Ascending aorta (tissue), 2 donors: ENCODE results near the gene ASAP3. TPM values are rescaled to one million over a fixed set of nuclear protein-coding genes. Genes with fewer than 3 reads are reported as not detected.

Source experiments
- DNase-seq, 2 donors: peaks; one replicate each; pipeline ENCODE4 v3.0.0-alpha.2; 2019; ENCODE audit warnings: low spot score in 2 of 2
- H3K27ac ChIP-seq, 2 donors: fragments of 200-600 bp; sonication (generic); one replicate each; pipeline ENCODE4 v1.5.1; 2016 to 2017; ENCODE audit warnings: mild to moderate bottlenecking in 1 of 2
- H3K27me3 ChIP-seq: fragments of 200-600 bp; sonication (generic); one replicate; pipeline ENCODE4 v1.5.1; 2017
- H3K36me3 ChIP-seq, 2 donors: fragments of 200-600 bp; sonication (generic); one replicate each; pipeline ENCODE4 v1.5.1; 2016
- H3K4me1 ChIP-seq, 2 donors: fragments of 200-600 bp; sonication (generic); one replicate each; pipeline ENCODE4 v1.5.1; 2016 to 2017; ENCODE audit warnings: mild to moderate bottlenecking in 1 of 2
- H3K4me3 ChIP-seq, 2 donors: fragments of 200-600 bp; sonication (generic); one replicate each; pipeline ENCODE4 v1.5.1; 2016 to 2017; ENCODE audit warnings: mild to moderate bottlenecking in 1 of 2
- H3K9me3 ChIP-seq, 2 donors: fragments of 200-600 bp; sonication (generic); one replicate each; pipeline ENCODE4 v1.5.1; 2016
- intact Hi-C: fragments of 100-400 bp; cut with DNase I; formaldehyde crosslinking; loops from one replicate; pipeline ENCODE4 v1.15.1; 2023
- total RNA-seq: library from RNA; depleted of rRNA; stranded (reverse); fragments of >200 nt; gene quantifications from one replicate; pipeline ENCODE4 v1.1.0, GENCODE V29; 2016
- TF ChIP-seq, protein P1 (sequence below), 3 experiments: fragments of 200-600 bp in 2 of 3; fragments of 450-650 bp in 1 of 3; sonication (generic) in 2 of 3; IDR thresholded peaks; one replicate each; pipeline ENCODE4 v1.5.1; 2016 to 2019; ENCODE audit warnings: antibody characterized with exemption in 3 of 3, mild to moderate bottlenecking in 1 of 3, moderate library complexity in 1 of 3

ASAP3 gene
- total RNA-seq, 1 donor from 2014 or later, result 125 TPM

DNA sequence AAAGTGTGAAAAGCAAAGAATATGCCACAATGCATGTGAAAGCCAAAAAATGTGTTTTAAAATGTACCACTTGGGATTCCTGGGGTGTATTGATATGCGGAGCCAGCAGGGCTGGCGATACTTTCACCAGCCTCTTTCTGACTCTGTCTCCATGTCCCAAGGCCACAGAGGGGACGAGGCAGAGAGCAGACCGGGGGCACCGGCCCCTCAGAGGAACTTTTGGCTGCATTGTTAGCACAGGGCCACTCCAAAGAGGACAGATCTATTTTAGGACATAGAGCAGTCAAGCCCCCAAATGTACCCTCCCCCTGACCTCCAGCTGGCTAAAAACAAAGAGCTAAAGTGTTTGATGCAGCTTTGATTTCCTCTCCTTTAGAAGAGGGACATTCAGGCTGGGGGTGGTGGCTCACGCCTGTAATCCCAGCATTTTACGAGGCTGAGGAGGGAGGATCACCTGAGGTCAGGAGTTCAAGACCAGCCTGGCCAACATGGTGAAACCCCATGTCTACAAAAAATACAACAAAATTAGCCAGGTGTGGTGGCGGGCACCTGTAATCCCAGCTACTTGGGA is 88.7 kb downstream of the ASAP3 start:
- H3K4me3 ChIP-seq, result no peak overlapping the region
- intact Hi-C loops, result no loop called here
- TF ChIP-seq, protein P1, sequence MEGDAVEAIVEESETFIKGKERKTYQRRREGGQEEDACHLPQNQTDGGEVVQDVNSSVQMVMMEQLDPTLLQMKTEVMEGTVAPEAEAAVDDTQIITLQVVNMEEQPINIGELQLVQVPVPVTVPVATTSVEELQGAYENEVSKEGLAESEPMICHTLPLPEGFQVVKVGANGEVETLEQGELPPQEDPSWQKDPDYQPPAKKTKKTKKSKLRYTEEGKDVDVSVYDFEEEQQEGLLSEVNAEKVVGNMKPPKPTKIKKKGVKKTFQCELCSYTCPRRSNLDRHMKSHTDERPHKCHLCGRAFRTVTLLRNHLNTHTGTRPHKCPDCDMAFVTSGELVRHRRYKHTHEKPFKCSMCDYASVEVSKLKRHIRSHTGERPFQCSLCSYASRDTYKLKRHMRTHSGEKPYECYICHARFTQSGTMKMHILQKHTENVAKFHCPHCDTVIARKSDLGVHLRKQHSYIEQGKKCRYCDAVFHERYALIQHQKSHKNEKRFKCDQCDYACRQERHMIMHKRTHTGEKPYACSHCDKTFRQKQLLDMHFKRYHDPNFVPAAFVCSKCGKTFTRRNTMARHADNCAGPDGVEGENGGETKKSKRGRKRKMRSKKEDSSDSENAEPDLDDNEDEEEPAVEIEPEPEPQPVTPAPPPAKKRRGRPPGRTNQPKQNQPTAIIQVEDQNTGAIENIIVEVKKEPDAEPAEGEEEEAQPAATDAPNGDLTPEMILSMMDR (IDR thresholded peaks at IDR 0.05), result no peak

DNA sequence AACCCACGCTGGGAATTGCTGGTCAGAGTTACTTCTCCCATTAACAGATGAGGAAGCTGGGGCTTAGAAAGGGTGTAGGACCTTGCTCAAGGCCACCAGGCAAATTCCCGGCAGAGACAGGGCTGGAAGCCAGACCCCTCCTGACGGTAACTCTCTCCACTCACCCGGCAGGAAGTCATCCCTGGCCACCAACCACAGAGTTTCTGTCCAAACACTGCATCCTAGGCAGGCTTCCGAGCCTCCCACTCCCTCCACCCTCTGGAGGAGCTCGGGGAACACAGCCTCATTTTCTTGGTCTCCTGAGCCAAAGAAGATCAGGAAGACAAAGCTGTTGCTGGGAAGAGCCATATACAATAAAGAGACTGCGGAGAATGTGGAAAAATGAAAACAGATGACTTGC is 89.3 kb downstream of the ASAP3 start:
- peak in 1 of 2 donors; percentile 89 for DNase-seq
- Histone ChIP-seq H3K27ac (peak overlapping the region; percentile 34 to 60), H3K4me3 (no peak overlapping the region)

More for the DNA sequence above, 88.7 kb downstream of the ASAP3 start:
- DNase-seq, result no peak
- H3K27me3 ChIP-seq, result no peaks in the 10 kb centered on the region
- no peaks in the 10 kb centered on the region for H3K4me1 ChIP-seq
- no peaks in the 10 kb centered on the region for H3K9me3 ChIP-seq
- peak overlapping the region; percentile 56 to 60 for H3K27ac ChIP-seq
- H3K36me3 ChIP-seq, result peaks cover 6 to 25% of the 10 kb centered on the region in 2 donors

DNA sequence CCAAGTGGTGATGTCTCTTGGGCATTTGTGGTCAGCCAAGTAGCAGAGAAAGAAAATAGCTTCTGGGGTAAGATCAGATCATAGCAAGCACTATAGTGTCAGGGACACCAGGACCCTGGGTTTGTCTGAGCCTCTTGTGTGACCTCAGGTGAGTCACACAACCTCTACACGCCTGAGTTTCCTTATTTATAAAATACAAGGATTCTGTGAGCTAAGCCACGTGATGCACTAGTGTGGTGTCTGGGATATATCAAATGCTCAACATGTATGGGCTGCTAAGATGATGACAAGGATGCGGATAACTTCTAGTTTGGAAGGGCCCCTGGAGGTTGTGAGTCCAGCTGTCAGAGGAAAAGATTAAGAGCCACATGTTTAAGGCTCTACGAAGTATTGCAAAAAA is 89.8 kb downstream of the ASAP3 start:
- no peaks in the 10 kb centered on the region for H3K4me1 ChIP-seq
- no peak for DNase-seq
- H3K9me3 ChIP-seq, result no peaks in the 10 kb centered on the region
- no peaks in the 10 kb centered on the region for H3K27me3 ChIP-seq
- H3K27ac ChIP-seq, result peak overlapping the region; percentile 34 to 60
- H3K4me3 ChIP-seq, result no peak overlapping the region
- peaks cover 3 to 25% of the 10 kb centered on the region in 2 donors for H3K36me3 ChIP-seq
- intact Hi-C loops, result no loop called here
- TF ChIP-seq, protein P1 (IDR thresholded peaks at IDR 0.05), result no peak

More for the DNA sequence above, 89.3 kb downstream of the ASAP3 start:
- intact Hi-C loops, result no loop called here
- Histone ChIP-seq H3K9me3 (no peaks in the 10 kb centered on the region), H3K4me1 (no peaks in the 10 kb centered on the region), H3K27me3 (no peaks in the 10 kb centered on the region), H3K36me3 (peaks cover 3 to 25% of the 10 kb centered on the region in 2 donors)
- TF ChIP-seq, protein P1 (IDR thresholded peaks at IDR 0.05), result no peak

DNA sequence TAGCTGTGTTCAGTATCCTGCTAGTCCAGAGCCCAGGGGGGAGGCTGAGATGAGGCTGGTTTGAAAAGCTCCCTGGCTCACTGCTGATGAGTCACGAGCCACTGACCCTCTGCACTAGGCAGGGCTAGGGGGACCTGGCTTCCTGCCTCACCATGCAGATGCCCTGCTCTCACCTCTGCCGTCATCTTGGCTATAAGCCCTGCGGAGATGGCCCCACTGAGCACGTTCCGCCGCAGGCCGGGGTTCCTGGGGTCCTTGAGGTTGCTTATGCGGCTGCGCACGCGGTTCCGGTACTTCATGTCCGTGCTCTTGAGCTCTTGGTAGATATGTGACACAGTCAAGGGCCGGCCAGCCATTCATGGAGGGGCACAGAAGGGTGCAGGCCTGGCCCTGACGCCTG is 90.3 kb downstream of the ASAP3 start:
- TF ChIP-seq, protein P1 (IDR thresholded peaks at IDR 0.05), result no peak
- intact Hi-C loops, result no loop called here
- H3K4me3 ChIP-seq, result no peak overlapping the region
- H3K4me1 ChIP-seq, result no peaks in the 10 kb centered on the region
- DNase-seq, result peak in 1 of 2 donors; percentile 70
- peaks cover 3 to 25% of the 10 kb centered on the region in 2 donors for H3K36me3 ChIP-seq
- H3K27me3 ChIP-seq, result no peaks in the 10 kb centered on the region
- H3K9me3 ChIP-seq, result no peaks in the 10 kb centered on the region
- H3K27ac ChIP-seq, result peak overlapping the region; percentile 34 to 60

DNA sequence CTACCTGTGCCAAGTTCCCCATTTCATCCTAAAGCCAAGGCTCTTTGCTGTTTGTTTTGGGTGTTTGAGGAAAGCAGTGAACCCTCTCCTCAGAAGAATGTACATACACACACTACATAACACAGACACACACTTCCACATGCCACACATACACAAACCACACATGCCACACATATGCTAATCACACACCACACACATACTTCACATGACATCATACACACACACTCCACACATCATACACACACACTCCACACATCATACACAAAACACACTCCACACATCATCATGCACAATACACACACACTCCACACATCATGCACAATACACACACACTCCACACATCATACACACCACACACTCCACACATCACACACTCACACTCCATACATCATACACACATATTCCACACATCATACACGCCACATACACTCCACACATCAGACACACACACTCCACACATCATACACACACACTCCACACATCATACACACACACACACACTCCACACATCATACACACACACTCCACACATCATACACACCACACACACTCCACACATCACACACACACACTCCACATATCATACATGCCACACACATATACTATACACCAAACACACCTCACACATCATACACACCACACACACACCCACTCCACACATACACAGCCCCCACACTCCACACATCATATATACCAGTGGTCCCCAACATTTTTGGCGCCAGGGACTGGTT is 91.7 kb downstream of the ASAP3 start:
- no peaks in the 10 kb centered on the region for H3K9me3 ChIP-seq
- TF ChIP-seq, protein P1 (IDR thresholded peaks at IDR 0.05), result no peak
- intact Hi-C loops, result no loop called here
- no peaks in the 10 kb centered on the region for H3K27me3 ChIP-seq
- no peaks in the 10 kb centered on the region for H3K4me1 ChIP-seq
- no peak for DNase-seq
- no peak overlapping the region for H3K4me3 ChIP-seq
- peaks cover 0 to 24% of the 10 kb centered on the region in 2 donors for H3K36me3 ChIP-seq
- no peak overlapping the region for H3K27ac ChIP-seq
